ENCODE data around the gene PAIP2.
"Not testable (repeated sequence)": the region's sequence is repeated elsewhere in the genome, so short reads cannot be mapped to it uniquely, and the experiment has no call there.

Gene PAIP2

GRCh38 chr5:139391570-139392323, 50.1 kb downstream of the PAIP2 start:
- no peak for DNase-seq (ENCODE audit: low read depth in 3 of 3)

- no peak for DNase-seq (ENCODE audit: low read depth in 3 of 3)
Measured at GRCh38 chr5:139392324-139392677, 50.6 kb downstream of the PAIP2 start.

- peak; percentile 51 to 83 (median 62) for DNase-seq (ENCODE audit: low read depth in 3 of 3)
Measured at GRCh38 chr5:139392678-139393496, 51.2 kb downstream of the PAIP2 start.

- DNase-seq (ENCODE audit: low read depth in 3 of 3): no peak
Measured at GRCh38 chr5:139393497-139394122, 52.0 kb downstream of the PAIP2 start.

GRCh38 chr5:139394123-139394653, 52.5 kb downstream of the PAIP2 start:
- no peak for DNase-seq (ENCODE audit: low read depth in 3 of 3)

GRCh38 chr5:139394654-139395566, 53.3 kb downstream of the PAIP2 start, which contains the start of gene PROB1:
TSS of gene PROB1 (minus strand) at chr5:139395104. CDS start at chr5:139395081, 23 bp downstream.
- no peak for DNase-seq (ENCODE audit: low read depth in 3 of 3)

- DNase-seq (ENCODE audit: low read depth in 3 of 3): no peak
Measured at GRCh38 chr5:139395844-139396640, 54.4 kb downstream of the PAIP2 start.

- no peak for DNase-seq (ENCODE audit: low read depth in 3 of 3)
Measured at GRCh38 chr5:139396691-139397090, 55.0 kb downstream of the PAIP2 start.

- no peak for DNase-seq (ENCODE audit: low read depth in 3 of 3)
Measured at GRCh38 chr5:139397921-139398320, 56.3 kb downstream of the PAIP2 start.

- no peak for DNase-seq (ENCODE audit: low read depth in 3 of 3)
Measured at GRCh38 chr5:139399501-139400121, 58.0 kb downstream of the PAIP2 start.

- no peak for DNase-seq (ENCODE audit: low read depth in 3 of 3)
Measured at GRCh38 chr5:139401546-139401945, 59.9 kb downstream of the PAIP2 start.

GRCh38 chr5:139402561-139403158, 61.0 kb downstream of the PAIP2 start:
- no peak for DNase-seq (ENCODE audit: low read depth in 3 of 3)

- no peak for DNase-seq (ENCODE audit: low read depth in 3 of 3)
Measured at GRCh38 chr5:139403418-139403786, 61.7 kb downstream of the PAIP2 start.

GRCh38 chr5:139403787-139404483, 62.3 kb downstream of the PAIP2 start, which contains the start of gene SPATA24:
TSS of gene SPATA24 (minus strand) at chr5:139404089. CDS start at chr5:139404060, 29 bp downstream.
- peak; percentile 94 to 99 (median 96) for DNase-seq (ENCODE audit: low read depth in 3 of 3)

GRCh38 chr5:139404484-139404840, 62.8 kb downstream of the PAIP2 start:
- DNase-seq (ENCODE audit: low read depth in 3 of 3): no peak

- DNase-seq (ENCODE audit: low read depth in 3 of 3): no peak
Measured at GRCh38 chr5:139406963-139407362, 65.3 kb downstream of the PAIP2 start.

- no peak for DNase-seq (ENCODE audit: low read depth in 3 of 3)
Measured at GRCh38 chr5:139407517-139407916, 65.9 kb downstream of the PAIP2 start.

GRCh38 chr5:139408191-139408590, 66.5 kb downstream of the PAIP2 start:
- DNase-seq (ENCODE audit: low read depth in 3 of 3): no peak

- DNase-seq (ENCODE audit: low read depth in 3 of 3): not testable (repeated sequence)
Measured at GRCh38 chr5:139409116-139409515, 67.5 kb downstream of the PAIP2 start.
